Sigmoid colon (tissue), 4 donors: ENCODE results near the gene LRRIQ4.

Experiments
- EP300 ChIP-seq, 4 donors: sonication (generic); formaldehyde crosslinking; IDR thresholded peaks; one replicate each; pipeline ENCODE4 v1.6.1; 2017; ENCODE audit warnings: antibody characterized with exemption in 4 of 4
- POLR2A ChIP-seq, 2 donors: fragments of 450-650 bp; IDR thresholded peaks; one replicate each; pipeline ENCODE4 v1.6.1; 2016; ENCODE audit warnings: antibody characterized with exemption in 2 of 2, mild to moderate bottlenecking in 2 of 2, moderate library complexity in 2 of 2
- POLR2AphosphoS5 ChIP-seq, 4 donors: sonication (generic); formaldehyde crosslinking; IDR thresholded peaks; one replicate each; pipeline ENCODE4 v1.6.1; 2017; ENCODE audit warnings: antibody characterized with exemption in 4 of 4
- TF ChIP-seq, protein P1 (sequence below), 4 experiments: fragments of 450-650 bp in 3 of 4; fragments of 200-600 bp in 1 of 4; IDR thresholded peaks; one replicate each; pipeline ENCODE4 v1.5.1; 2016 to 2019; ENCODE audit warnings: antibody characterized with exemption in 4 of 4, mild to moderate bottlenecking in 3 of 4, moderate library complexity in 2 of 4

- TF ChIP-seq, protein P1, sequence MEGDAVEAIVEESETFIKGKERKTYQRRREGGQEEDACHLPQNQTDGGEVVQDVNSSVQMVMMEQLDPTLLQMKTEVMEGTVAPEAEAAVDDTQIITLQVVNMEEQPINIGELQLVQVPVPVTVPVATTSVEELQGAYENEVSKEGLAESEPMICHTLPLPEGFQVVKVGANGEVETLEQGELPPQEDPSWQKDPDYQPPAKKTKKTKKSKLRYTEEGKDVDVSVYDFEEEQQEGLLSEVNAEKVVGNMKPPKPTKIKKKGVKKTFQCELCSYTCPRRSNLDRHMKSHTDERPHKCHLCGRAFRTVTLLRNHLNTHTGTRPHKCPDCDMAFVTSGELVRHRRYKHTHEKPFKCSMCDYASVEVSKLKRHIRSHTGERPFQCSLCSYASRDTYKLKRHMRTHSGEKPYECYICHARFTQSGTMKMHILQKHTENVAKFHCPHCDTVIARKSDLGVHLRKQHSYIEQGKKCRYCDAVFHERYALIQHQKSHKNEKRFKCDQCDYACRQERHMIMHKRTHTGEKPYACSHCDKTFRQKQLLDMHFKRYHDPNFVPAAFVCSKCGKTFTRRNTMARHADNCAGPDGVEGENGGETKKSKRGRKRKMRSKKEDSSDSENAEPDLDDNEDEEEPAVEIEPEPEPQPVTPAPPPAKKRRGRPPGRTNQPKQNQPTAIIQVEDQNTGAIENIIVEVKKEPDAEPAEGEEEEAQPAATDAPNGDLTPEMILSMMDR (IDR thresholded peaks at IDR 0.05): no peak
- TF ChIP-seq POLR2A (IDR thresholded peaks at IDR 0.05) (no peak), POLR2AphosphoS5 (IDR thresholded peaks at IDR 0.05) (peak in 3 of 4 donors; percentile 13 to 64 (median 53)), EP300 (IDR thresholded peaks at IDR 0.05) (no peak)
Observed at GRCh38 chr3:169764312-169764881, 48.3 kb upstream of the LRRIQ4 start.
